HG03280 (cell line): ENCODE results near the gene NEMP2.
"Not testable (repeated sequence)": the region's sequence is repeated elsewhere in the genome, so short reads cannot be mapped to it uniquely, and the experiment has no call there.

Experiments used
- ATAC-seq: cut with Tn5 transposase; IDR thresholded peaks from one replicate; pipeline ENCODE4 v1.9.1; 2021; ENCODE audit warnings: mild to moderate bottlenecking, moderate library complexity; ENCODE audit not compliant: unreplicated experiment

Gene NEMP2

GRCh38 chr2:190526105-190526750 is 8.3 kb downstream of the NEMP2 start:
- no peak for ATAC-seq

DNA sequence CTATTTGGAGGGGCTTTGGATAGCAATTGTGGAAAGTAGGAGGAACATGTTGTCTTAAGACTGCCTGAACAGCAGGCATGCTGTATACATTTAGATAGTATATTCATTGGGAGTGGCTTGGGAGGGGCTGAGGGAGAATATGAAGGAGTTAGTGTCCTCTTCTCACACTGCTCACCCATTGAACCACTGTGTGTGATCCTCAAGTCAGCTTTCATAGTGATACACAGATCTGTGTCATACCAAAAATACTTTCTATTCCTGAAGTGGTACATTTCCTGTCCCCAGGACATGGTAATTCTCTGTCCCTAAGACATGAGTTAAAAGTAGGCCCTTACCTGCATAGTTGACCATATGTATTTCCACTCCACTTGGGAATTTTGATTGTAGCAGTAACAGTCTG is 9.6 kb downstream of the NEMP2 start:
- no peak for ATAC-seq

GRCh38 chr2:190519975-190520767 is 14.4 kb downstream of the NEMP2 start:
- ATAC-seq = no peak

- ATAC-seq = no peak
Observed at GRCh38 chr2:190517468-190517867, 17.1 kb downstream of the NEMP2 start.

GRCh38 chr2:190515687-190516086 is 18.8 kb downstream of the NEMP2 start:
- ATAC-seq = no peak

DNA sequence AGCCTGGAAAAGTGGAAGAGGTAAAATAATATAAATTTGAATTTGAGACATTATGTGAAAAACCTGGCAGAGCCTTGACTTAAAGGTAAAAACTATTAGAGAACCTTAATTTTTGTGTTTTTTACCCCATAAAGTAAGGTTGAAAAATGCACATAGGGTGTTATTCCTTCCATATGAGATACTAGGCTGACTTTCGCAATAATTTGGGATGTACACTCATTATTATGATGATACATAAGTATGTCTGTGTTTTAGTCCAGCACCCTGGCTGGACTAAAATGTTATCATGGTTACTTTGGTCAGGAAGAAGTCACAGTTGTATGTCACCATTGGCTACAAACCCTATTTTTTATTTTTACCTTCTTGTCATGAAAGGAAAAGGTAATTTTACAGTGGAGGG is 19.8 kb downstream of the NEMP2 start:
- no peak for ATAC-seq

GRCh38 chr2:190513877-190514276 is 20.6 kb downstream of the NEMP2 start:
- ATAC-seq = no peak

GRCh38 chr2:190512539-190513095 is 21.9 kb downstream of the NEMP2 start:
- no peak for ATAC-seq

DNA sequence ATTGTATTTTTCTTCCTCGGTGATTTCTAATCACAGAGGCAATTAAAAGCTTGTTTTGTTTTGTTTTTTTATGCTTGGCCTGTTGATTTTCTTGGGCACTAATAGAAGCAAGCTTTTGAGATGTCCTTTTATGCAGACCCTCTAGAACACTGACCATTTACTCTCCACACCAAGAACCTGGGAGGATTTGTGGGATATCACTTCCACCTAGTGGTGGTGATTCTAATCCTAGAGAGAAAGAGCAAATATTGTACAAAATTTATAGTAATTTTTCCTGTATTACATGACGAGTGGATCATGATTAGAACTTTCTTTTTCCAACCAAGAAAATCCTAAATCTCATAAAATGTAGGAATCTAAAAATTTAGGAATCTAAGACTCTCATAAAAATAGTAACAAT is 23.4 kb downstream of the NEMP2 start:
- no peak for ATAC-seq

GRCh38 chr2:190509895-190510294 is 24.6 kb downstream of the NEMP2 start:
- not testable (repeated sequence) for ATAC-seq

DNA sequence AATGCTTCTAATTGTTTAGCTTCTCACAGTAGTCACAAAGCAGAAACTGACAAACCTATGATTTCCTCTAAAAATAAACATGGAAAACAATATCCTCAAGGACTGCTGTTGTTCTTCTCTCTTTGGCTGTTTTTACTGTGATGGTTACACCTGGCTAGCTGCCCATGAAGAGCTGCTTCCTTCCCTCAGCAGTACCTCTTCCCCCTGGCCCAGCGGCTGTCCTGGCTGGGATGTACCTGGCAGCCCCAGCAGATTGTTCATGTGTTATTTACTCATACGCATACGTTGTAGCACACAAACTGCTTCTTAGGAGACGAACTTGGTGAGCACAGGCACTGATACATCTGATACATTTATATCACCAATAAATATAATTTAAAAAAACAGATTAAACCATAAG is 27.4 kb downstream of the NEMP2 start:
- ATAC-seq = no peak

DNA sequence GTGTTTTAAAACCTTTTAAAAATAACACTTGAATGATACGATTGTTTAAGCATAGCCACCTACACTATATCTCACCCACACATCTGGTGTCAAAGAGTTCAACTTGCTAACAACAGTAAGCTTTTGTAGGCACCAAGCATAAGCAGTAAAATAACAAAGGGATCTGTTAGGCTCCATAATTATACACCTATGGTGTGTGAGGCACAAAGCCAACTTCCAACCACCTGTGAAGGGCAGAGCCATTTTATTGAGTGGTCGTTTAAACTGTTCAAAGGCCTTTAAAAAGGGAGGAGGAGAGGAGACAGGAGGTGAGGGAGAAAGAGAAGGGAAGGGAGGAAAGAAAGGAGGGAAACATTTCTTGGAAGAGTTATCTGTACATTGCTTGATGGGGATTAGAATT is 27.9 kb downstream of the NEMP2 start:
- no peak for ATAC-seq

DNA sequence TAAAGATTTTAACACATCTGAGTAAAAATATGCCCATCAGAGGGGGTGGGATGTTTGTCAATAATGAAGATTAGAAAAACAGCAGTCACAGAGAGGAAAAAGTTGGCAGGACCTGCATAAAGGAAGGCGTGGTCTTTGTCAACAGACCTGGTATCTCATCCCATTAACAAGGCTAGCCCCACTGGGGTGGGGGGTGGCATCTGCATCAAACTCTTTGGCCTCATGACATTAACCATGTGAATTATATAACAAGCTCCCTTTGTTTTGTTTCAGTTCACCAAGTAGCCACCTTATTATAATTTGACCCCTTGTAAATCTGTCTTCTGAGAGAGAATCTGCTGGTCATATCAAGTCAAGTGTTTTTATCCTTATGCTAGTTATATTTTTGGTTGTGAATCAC is 28.8 kb downstream of the NEMP2 start:
- no peak for ATAC-seq

DNA sequence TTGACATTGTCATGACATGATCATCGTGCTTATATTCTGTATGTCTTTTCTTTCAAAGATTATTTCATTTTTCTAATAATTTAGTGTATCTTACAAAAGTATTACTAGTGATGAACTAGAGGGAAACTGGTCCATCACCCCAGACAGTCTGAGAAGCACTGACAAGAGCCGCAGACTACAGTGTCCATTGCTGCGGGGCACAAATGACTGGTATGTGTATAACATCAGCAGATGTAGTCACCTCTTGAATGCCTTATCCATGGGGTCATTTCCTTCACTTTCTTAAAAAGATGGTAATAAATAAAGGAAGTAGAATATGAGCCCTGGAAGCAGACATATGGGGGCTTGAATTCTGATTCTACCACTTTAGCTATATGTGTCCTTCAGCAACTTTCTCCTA is 29.6 kb downstream of the NEMP2 start:
- no peak for ATAC-seq

DNA sequence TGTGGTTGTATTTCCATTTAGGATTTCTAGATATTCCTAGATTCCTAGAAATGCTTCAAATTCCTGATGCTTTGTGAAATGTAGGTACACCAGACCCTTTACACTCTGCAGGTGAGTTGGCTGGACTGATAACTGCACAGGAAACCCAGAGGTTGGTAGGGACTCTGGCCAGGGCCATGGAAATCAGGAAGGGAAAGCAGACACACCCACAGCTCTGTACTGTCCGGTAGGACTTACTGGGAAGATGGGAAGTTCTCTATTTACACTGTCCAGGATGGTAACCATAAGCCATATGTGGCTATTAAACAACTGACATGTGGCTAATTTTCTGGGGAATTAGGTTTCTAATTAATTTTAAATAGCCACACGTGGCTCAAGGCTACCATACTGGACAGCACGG is 31.4 kb downstream of the NEMP2 start:
- no peak for ATAC-seq

- ATAC-seq = no peak
Observed at GRCh38 chr2:190501702-190502407, 32.7 kb downstream of the NEMP2 start.

DNA sequence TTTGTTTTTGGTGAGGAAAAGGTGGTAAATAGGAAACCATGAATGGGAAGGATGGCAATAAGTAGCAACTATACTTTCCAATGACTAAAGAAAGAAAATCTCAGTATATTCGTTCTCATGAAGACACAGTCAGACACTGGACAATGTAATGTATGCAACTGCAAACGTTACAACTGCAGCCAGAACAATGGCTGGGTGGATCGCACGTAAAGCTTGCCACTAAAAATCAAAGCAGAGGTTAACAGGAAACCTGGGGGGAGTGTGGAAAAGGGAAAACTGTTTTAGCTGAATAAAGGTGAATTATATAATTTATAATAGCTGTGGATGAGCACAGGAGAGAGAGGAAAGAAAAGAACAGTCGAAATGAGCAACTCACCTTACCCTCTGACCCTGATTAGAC is 33.3 kb downstream of the NEMP2 start:
- ATAC-seq = no peak

- no peak for ATAC-seq
Observed at GRCh38 chr2:190500054-190500502, 34.4 kb downstream of the NEMP2 start.

DNA sequence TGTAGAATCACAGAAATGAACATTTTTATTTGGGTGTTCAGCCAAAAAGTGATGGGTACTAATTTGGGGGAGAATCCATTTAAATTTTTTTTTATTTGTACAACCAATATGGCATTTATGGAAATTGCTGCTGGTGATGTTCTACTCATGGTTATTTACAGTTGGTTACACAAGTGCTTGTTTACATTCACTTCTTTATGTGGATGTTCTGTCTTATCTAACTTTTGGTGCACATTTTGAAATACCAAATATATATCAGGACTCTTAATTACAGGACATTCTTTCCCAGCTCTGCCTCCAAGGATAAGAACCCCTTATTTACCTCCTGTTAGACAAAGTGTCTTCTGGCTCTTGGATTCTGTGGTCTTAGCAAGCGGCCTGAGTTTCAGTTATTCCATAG is 35.2 kb downstream of the NEMP2 start:
- ATAC-seq = no peak

DNA sequence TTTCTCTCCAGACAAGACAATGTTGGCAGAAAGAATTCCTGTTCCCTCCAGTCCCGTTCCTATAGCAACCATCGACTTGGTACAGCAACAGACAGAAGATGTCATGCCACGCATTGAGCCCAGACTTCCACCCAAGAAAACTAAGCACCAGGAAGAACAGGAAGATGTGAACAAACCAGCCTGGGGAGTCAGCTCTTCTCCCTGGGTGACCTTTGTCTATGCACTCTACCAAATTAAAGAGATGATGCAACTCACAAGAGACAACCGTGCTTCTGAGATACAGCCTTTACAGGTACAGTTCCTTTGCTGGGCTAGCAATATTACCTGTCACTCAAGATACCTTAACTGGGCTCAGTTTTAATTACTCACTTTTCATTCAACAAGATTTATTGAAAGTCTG is 37.1 kb downstream of the NEMP2 start:
- ATAC-seq = no peak

GRCh38 chr2:190494600-190495227 is 39.8 kb downstream of the NEMP2 start:
- ATAC-seq = not testable (repeated sequence)
